Stimulated activated CD8-positive, alpha-beta memory T cell treated with anti-CD3 and anti-CD28 coated beads, Interleukin-15, amount 100 ng/mL, for 24 hours (primary cell): ENCODE data around the gene ACTR1B.
"Not testable (repeated sequence)": the region's sequence is repeated elsewhere in the genome, so short reads cannot be mapped to it uniquely, and the experiment has no call there.

Experiments
- DNase-seq: peaks from one replicate; pipeline ENCODE4 v3.0.0-alpha.2; 2020; ENCODE audit warnings: low read depth

ACTR1B gene

DNA sequence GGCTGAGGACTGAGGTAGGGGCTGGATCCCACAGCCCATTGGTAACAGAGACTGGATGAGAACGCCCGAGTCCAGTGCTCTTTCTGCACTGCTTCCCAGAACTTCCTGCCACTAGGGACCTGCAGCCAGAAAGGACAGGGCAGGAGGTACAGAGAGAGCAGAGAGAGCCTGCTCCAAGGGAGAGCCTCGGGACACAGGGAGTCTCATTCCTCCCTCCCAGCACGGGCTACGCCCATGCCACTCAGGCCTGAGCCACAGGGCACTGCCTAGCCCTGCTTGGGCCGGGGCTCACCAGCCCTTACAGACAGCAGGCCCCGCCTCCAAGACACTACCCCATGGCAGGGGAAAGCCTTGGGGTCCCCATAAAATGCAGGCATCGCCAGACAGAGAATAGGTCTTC lies 48.1 kb downstream of the ACTR1B start:
- not testable (repeated sequence) for DNase-seq

DNA sequence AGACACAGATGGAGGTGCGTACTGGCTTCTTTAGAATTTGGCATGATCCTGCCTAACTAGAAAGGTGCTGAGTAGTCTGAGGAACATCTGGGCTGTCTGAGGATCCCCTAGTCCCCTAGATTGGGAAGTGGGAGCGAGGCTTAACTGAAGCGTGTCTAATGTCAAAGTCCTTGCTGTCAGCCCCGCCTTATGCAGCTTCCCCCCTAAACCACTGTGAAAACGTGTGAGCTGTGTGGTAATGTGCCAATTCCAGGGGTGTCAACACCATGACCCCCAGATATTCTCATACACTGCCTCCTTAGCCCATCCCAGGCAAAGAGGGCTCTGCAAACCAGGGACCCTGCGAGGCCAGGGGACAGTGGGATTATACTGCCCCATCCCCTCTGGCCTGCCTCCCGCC lies 51.9 kb downstream of the ACTR1B start:
- DNase-seq, result not testable (repeated sequence)

DNA sequence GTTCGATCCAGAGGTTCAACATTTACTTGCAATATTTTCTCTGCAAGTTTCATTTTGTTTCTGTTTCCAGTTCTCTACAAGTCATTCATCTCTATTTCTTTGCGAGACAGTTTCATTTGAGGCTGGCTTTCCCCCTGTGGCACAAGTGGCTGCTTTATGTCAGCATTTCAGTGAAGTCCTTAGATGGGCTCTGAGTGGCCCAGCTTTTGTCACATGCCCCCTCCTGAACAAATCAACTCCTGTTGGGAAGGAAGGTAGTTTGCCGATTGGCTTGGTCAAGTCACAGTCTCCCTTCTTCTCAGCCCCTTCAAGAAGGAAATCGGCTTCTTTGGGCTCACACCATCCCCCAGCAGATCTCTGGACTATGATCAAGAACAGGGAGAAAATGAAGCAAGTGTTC lies 55.1 kb downstream of the ACTR1B start:
- not testable (repeated sequence) for DNase-seq
